GM23338 (cell line): ENCODE data around the gene ARHGAP10. TPM values are rescaled to one million over a fixed set of nuclear protein-coding genes. Genes with fewer than 3 reads are reported as not detected.

Experiments used
- ATAC-seq: fragments of 200-7000 bp; cut with Tn5 transposase; 3 replicates; pipeline ENCODE4 v1.9.1; 2020
- DNase-seq: peaks from one replicate; pipeline ENCODE4 v3.0.0-alpha.2; 2015; ENCODE audit warnings: low spot score
- H2AFZ ChIP-seq: fragments of 200-600 bp; sonication (generic); 2 replicates; pipeline ENCODE4 v1.8.0; 2016; ENCODE audit warnings: antibody characterized with exemption, mild to moderate bottlenecking, moderate library complexity
- H3F3A ChIP-seq: fragments of 200-600 bp; sonication (generic); replicated peaks from 2 replicates; pipeline ENCODE4 v1.8.0; 2017; ENCODE audit warnings: antibody characterized with exemption, mixed run types, low read depth
- H3K27ac ChIP-seq: fragments of 200-600 bp; sonication (generic); 2 replicates; pipeline ENCODE4 v1.6.1; 2016; ENCODE audit warnings: low read depth
- H3K27me3 ChIP-seq: fragments of 200-600 bp; sonication (generic); 2 replicates; pipeline ENCODE4 v1.8.0; 2016; ENCODE audit warnings: mild to moderate bottlenecking, mixed run types, moderate library complexity; ENCODE audit not compliant: insufficient read depth
- H3K36me3 ChIP-seq: fragments of 200-600 bp; sonication (generic); 2 replicates; pipeline ENCODE4 v1.8.0; 2016; ENCODE audit warnings: mild to moderate bottlenecking; ENCODE audit not compliant: insufficient read depth
- H3K4me1 ChIP-seq: fragments of 200-600 bp; sonication (generic); 2 replicates; pipeline ENCODE4 v1.8.0; 2016; ENCODE audit warnings: mild to moderate bottlenecking, moderate library complexity; ENCODE audit not compliant: insufficient read depth
- H3K4me2 ChIP-seq: fragments of 200-600 bp; sonication (generic); 2 replicates; pipeline ENCODE4 v1.7.1; 2017; ENCODE audit warnings: mixed run types
- H3K4me3 ChIP-seq: fragments of 200-600 bp; sonication (generic); 2 replicates; pipeline ENCODE4 v1.6.1; 2016; ENCODE audit warnings: mixed run types
- H3K79me2 ChIP-seq: fragments of 200-600 bp; sonication (generic); replicated peaks from 2 replicates; pipeline ENCODE4 v1.8.0; 2017; ENCODE audit warnings: mild to moderate bottlenecking; ENCODE audit not compliant: insufficient read depth
- H3K9me2 ChIP-seq: fragments of 200-600 bp; sonication (generic); 2 replicates; pipeline ENCODE4 v1.8.0; 2017; ENCODE audit not compliant: insufficient read depth
- H4K20me1 ChIP-seq: fragments of 200-600 bp; sonication (generic); replicated peaks from 2 replicates; pipeline ENCODE4 v1.8.0; 2017; ENCODE audit warnings: mild to moderate bottlenecking; ENCODE audit not compliant: insufficient read depth
- H3K27ac Mint-ChIP-seq: 2 replicates; pipeline ENCODE4 v1.8.0; 2020; ENCODE audit warnings: inconsistent platforms, mild to moderate bottlenecking, moderate library complexity, mixed read lengths
- H3K27me3 Mint-ChIP-seq: 3 replicates; pipeline ENCODE4 v1.8.0; 2022; ENCODE audit warnings: low read depth, mild to moderate bottlenecking, moderate library complexity, mixed read lengths, inconsistent platforms; ENCODE audit not compliant: insufficient read depth, poor library complexity
- H3K36me3 Mint-ChIP-seq: 3 replicates; pipeline ENCODE4 v1.8.0; 2021; ENCODE audit warnings: low read depth, mild to moderate bottlenecking, inconsistent platforms, moderate library complexity, mixed read lengths
- H3K4me1 Mint-ChIP-seq: 3 replicates; pipeline ENCODE4 v1.8.0; 2020; ENCODE audit warnings: mild to moderate bottlenecking, inconsistent platforms, mixed read lengths
- H3K4me3 Mint-ChIP-seq: 3 replicates; pipeline ENCODE4 v1.8.0; 2021; ENCODE audit warnings: moderate library complexity, mild to moderate bottlenecking, inconsistent platforms, mixed read lengths
- H3K9me3 Mint-ChIP-seq: 3 replicates; pipeline ENCODE4 v1.8.0; 2020; ENCODE audit warnings: moderate library complexity, mild to moderate bottlenecking, inconsistent platforms, mixed read lengths
- CREB1 ChIP-seq: fragments of 250-450 bp; sonication (Bioruptor Pico); IDR thresholded peaks from 2 replicates; pipeline ENCODE4 v1.5.0; 2020; ENCODE audit warnings: low read depth, mild to moderate bottlenecking, moderate library complexity
- CTCF ChIP-seq, 2 experiments: fragments of 200-600 bp in 1 of 2; sonication (generic) in 1 of 2; conservative IDR thresholded peaks; 2 replicates each; pipeline versions ENCODE4 v1.5.1 to v1.6.1; 2016 to 2017; ENCODE audit warnings: antibody characterized with exemption in 2 of 2, low read depth in 2 of 2, mild to moderate bottlenecking in 2 of 2, moderate library complexity in 1 of 2
- ETS1 ChIP-seq: IDR thresholded peaks from 2 replicates; pipeline ENCODE4 v1.6.1; 2016; ENCODE audit warnings: antibody characterized with exemption
- EZH2 ChIP-seq: fragments of 200-600 bp; sonication (generic); IDR thresholded peaks from one replicate; pipeline ENCODE4 v1.8.0; 2017; ENCODE audit warnings: antibody characterized with exemption, mild to moderate bottlenecking, low read depth; ENCODE audit not compliant: unreplicated experiment
- EZH2phosphoT487 ChIP-seq: fragments of 200-600 bp; sonication (generic); IDR thresholded peaks from one replicate; pipeline ENCODE4 v1.8.1; 2018; ENCODE audit warnings: antibody characterized with exemption; ENCODE audit not compliant: unreplicated experiment
- JUNB ChIP-seq: IDR thresholded peaks from one replicate; pipeline ENCODE4 v1.6.1; 2016; ENCODE audit warnings: antibody characterized with exemption; ENCODE audit not compliant: unreplicated experiment
- NANOG ChIP-seq: IDR thresholded peaks from 2 replicates; pipeline ENCODE4 v1.6.1; 2016; ENCODE audit warnings: antibody characterized with exemption, borderline replicate concordance
- POLR2AphosphoS5 ChIP-seq: IDR thresholded peaks from 2 replicates; pipeline ENCODE4 v1.6.1; 2016; ENCODE audit warnings: antibody characterized with exemption, low read depth
- REST ChIP-seq: IDR thresholded peaks from one replicate; pipeline ENCODE4 v1.6.1; 2018; ENCODE audit warnings: antibody characterized with exemption; ENCODE audit not compliant: unreplicated experiment
- ZNF114 ChIP-seq: fragments of 250-450 bp; sonication (Bioruptor Pico); IDR thresholded peaks from 2 replicates; pipeline ENCODE4 v1.5.0; 2020; ENCODE audit warnings: mild to moderate bottlenecking, moderate library complexity
- ZNF331 ChIP-seq: fragments of 250-450 bp; sonication (Bioruptor Pico); IDR thresholded peaks from 2 replicates; pipeline ENCODE4 v1.5.0; 2020; ENCODE audit warnings: low read depth, mild to moderate bottlenecking, moderate library complexity
- ZNF462 ChIP-seq: fragments of 250-450 bp; sonication (Bioruptor Pico); IDR thresholded peaks from 2 replicates; pipeline ENCODE4 v1.5.0; 2020; ENCODE audit warnings: mild to moderate bottlenecking, moderate library complexity
- polyA plus RNA-seq: library from polyadenylated mRNA; unstranded; fragments of >200 nt; fragmentation: Nextera tagmentation; extraction: Ambion mirVana; gene quantifications from 2 replicates; pipeline ENCODE4 v1.2.1, GENCODE V29; 2016
- total RNA-seq: library from RNA; depleted of rRNA; stranded (reverse); fragments of >200 nt; shearing (Covaris generic); gene quantifications from 2 replicates; pipeline ENCODE4 v1.2.3, GENCODE V29; 2014

Gene ARHGAP10
- total and polyA plus RNA-seq, 2 experiments from 2014 or later: 5.1 to 6.3 TPM

- TF ChIP-seq ETS1 (no peak), EZH2 (no peak), NANOG (no peak), REST (no peak), JUNB (no peak), CREB1 (no peak)
Measured at GRCh38 chr4:148021686-148022085, 289.8 kb downstream of the ARHGAP10 start (continued).

- Histone ChIP-seq H3K27me3 (no peaks in the 10 kb centered on the region), H3K4me2 (no peak overlapping the region), H3K4me3 (no peak overlapping the region), H3K27ac (no peak overlapping the region), H3K9me2 (no peaks in the 10 kb centered on the region), H3K79me2 (no peaks in the 10 kb centered on the region), H2AFZ (no peak overlapping the region), H3K36me3 (no peaks in the 10 kb centered on the region), H4K20me1 (no peaks in the 10 kb centered on the region), H3K4me1 (no peaks in the 10 kb centered on the region), H3F3A (no peaks in the 10 kb centered on the region)
- H3K36me3 Mint-ChIP-seq: no peaks in the 10 kb centered on the region; the same call in 2 of the 3 replicates
- no peak overlapping the region for H3K4me3 Mint-ChIP-seq
- no peak for ATAC-seq
- peaks cover 22% of the 10 kb centered on the region for H3K4me1 Mint-ChIP-seq
- H3K27ac Mint-ChIP-seq: no peak overlapping the region
- no peak for DNase-seq
- no peaks in the 10 kb centered on the region for H3K27me3 Mint-ChIP-seq
- no peaks in the 10 kb centered on the region for H3K9me3 Mint-ChIP-seq
- TF ChIP-seq ZNF114 (CRISPR knock-in tag): no peak
- TF ChIP-seq NANOG: no peak
- no peak for TF ChIP-seq ZNF331 (CRISPR knock-in tag)
- TF ChIP-seq EZH2: no peak
- TF ChIP-seq JUNB: no peak
- no peak for TF ChIP-seq POLR2AphosphoS5
- no peak for TF ChIP-seq EZH2phosphoT487
- no peak for TF ChIP-seq CREB1
- TF ChIP-seq ZNF462: no peak
- no peak for TF ChIP-seq CTCF (conservative IDR thresholded peaks at IDR 0.05; ENCODE audit: low read depth in 2 of 2)
Measured at GRCh38 chr4:148022975-148023374, 291.1 kb downstream of the ARHGAP10 start.
